Liver (tissue), 3 donors: ENCODE measurements around the gene ZBTB45.

Experiments used
- ATF3 ChIP-seq: IDR thresholded peaks from 2 replicates; pipeline ENCODE4 v1.6.1; 2016; ENCODE audit warnings: antibody characterized with exemption
- CTCF ChIP-seq: fragments of 150-350 bp; IDR thresholded peaks from 2 replicates; pipeline ENCODE4 v1.5.1; 2017; ENCODE audit warnings: improper control_type of control experiment, low read depth, low read length; ENCODE audit not compliant: missing input control
- FOXA1 ChIP-seq: IDR thresholded peaks from 2 replicates; pipeline ENCODE4 v1.6.1; 2016; ENCODE audit warnings: antibody characterized with exemption
- HNF4A ChIP-seq, 2 donors: conservative IDR thresholded peaks; 2 replicates each; pipeline ENCODE4 v1.6.1; 2016; ENCODE audit warnings: antibody characterized with exemption in 2 of 2, mild to moderate bottlenecking in 2 of 2
- HNF4G ChIP-seq: IDR thresholded peaks from 2 replicates; pipeline ENCODE4 v1.6.1; 2016; ENCODE audit warnings: antibody characterized with exemption
- JUND ChIP-seq, 2 donors: IDR thresholded peaks; 2 replicates each; pipeline ENCODE4 v1.6.1; 2016; ENCODE audit warnings: antibody characterized with exemption in 2 of 2
- MAX ChIP-seq: IDR thresholded peaks from 2 replicates; pipeline ENCODE4 v1.6.1; 2016; ENCODE audit warnings: antibody characterized with exemption
- RAD21 ChIP-seq, 2 donors: IDR thresholded peaks; 2 replicates each; pipeline ENCODE4 v1.6.1; 2016; ENCODE audit warnings: antibody characterized with exemption in 2 of 2, mild to moderate bottlenecking in 2 of 2
- REST ChIP-seq: IDR thresholded peaks from 2 replicates; pipeline ENCODE4 v1.6.1; 2016; ENCODE audit warnings: antibody characterized with exemption, mild to moderate bottlenecking
- RXRA ChIP-seq, 2 donors: IDR thresholded peaks; 2 replicates each; pipeline ENCODE4 v1.6.1; 2017 to 2018; ENCODE audit warnings: antibody characterized with exemption in 2 of 2, mild to moderate bottlenecking in 1 of 2
- YY1 ChIP-seq: IDR thresholded peaks from 2 replicates; pipeline ENCODE4 v1.6.1; 2016; ENCODE audit warnings: antibody characterized with exemption, mild to moderate bottlenecking
- ZBTB33 ChIP-seq: IDR thresholded peaks from 2 replicates; pipeline ENCODE4 v1.6.1; 2016; ENCODE audit warnings: antibody characterized with exemption
- donor health status: healthy.
- donor health status: healthy.

GRCh38 chr19:58546019-58546530, 26.5 kb upstream of the ZBTB45 start:
- TF ChIP-seq ATF3: no peak
- no peak for TF ChIP-seq CTCF
- TF ChIP-seq YY1: no peak
- TF ChIP-seq JUND (IDR thresholded peaks at IDR 0.05): no peak
- TF ChIP-seq REST: no peak
- TF ChIP-seq RAD21 (IDR thresholded peaks at IDR 0.05): no peak
- no peak for TF ChIP-seq FOXA1
- no peak for TF ChIP-seq ZBTB33
- TF ChIP-seq HNF4A (conservative IDR thresholded peaks at IDR 0.05): no peak
- no peak for TF ChIP-seq MAX
- no peak for TF ChIP-seq RXRA (IDR thresholded peaks at IDR 0.05)
- no peak for TF ChIP-seq HNF4G
